Keratinocyte (primary cell): ENCODE data around the gene SPTLC3.

Experiments
- EZH2 ChIP-seq: IDR thresholded peaks from one replicate; pipeline ENCODE4 v1.6.1; 2012; ENCODE audit warnings: inconsistent platforms, mild to moderate bottlenecking, low read length, moderate library complexity
- TF ChIP-seq, protein P1 (sequence below), 3 experiments: IDR thresholded peaks in 1 of 3; conservative IDR thresholded peaks in 1 of 3; optimal IDR thresholded peaks in 1 of 3; 2 replicates in 2 of 3; 3 replicates in 1 of 3; pipeline versions ENCODE3 to v1.5.1; 2011; ENCODE audit warnings: low read length in 3 of 3, mild to moderate bottlenecking in 3 of 3, moderate library complexity in 2 of 3, control low read depth in 1 of 3, inconsistent platforms in 1 of 3; ENCODE audit not compliant: insufficient read depth in 2 of 3; ENCODE audit errors: extremely low read depth in 1 of 3

DNA sequence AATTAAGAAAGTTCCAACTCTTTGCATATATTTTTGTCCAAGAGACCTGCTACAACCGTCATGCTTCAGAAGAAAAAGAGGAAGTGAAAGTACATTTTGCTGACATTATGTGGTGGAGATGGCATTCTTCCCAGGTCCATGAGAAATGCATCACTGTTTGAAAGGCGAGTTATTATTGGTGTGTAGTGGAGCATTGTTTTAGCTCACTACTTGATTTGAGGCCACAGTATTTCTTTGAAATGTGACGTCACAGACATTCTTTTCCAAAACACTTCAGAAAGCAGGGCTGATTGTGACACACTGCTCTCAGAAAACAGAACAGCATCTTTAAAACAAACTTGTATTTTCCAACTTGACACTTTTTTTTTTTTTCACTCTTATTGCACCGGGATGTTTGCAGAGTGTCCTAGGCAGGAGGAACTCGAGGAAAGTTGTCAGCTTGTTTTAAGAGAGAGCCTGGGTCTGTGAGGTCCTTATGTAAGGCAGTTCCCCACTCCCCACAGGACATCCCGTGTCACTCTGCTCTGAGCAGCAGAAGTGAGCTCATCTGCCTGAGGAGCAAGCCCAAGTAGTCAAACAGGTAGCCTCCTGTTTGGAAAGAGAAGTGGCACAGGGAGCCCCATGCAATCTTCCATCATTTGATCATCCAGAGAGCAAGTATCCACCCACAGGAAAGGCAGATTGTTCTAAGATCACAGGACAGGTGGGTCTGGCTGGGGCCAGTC, 1.1 kb downstream of the SPTLC3 start:
- no peak for TF ChIP-seq EZH2
- TF ChIP-seq, protein P1, sequence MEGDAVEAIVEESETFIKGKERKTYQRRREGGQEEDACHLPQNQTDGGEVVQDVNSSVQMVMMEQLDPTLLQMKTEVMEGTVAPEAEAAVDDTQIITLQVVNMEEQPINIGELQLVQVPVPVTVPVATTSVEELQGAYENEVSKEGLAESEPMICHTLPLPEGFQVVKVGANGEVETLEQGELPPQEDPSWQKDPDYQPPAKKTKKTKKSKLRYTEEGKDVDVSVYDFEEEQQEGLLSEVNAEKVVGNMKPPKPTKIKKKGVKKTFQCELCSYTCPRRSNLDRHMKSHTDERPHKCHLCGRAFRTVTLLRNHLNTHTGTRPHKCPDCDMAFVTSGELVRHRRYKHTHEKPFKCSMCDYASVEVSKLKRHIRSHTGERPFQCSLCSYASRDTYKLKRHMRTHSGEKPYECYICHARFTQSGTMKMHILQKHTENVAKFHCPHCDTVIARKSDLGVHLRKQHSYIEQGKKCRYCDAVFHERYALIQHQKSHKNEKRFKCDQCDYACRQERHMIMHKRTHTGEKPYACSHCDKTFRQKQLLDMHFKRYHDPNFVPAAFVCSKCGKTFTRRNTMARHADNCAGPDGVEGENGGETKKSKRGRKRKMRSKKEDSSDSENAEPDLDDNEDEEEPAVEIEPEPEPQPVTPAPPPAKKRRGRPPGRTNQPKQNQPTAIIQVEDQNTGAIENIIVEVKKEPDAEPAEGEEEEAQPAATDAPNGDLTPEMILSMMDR (optimal IDR thresholded peaks at IDR 0.05 in 1 of 3, IDR thresholded peaks at IDR 0.05 in 1 of 3, conservative IDR thresholded peaks at IDR 0.05 in 1 of 3; ENCODE audit: extremely low read depth in 1 of 3, insufficient read depth in 2 of 3, low read length in 3 of 3), result no peak
